NB4 (cell line): ENCODE results near the gene PADI2.

Experiments used
- DNase-seq: peaks from one replicate; pipeline ENCODE4 v3.0.0; 2010; ENCODE audit warnings: low read depth
- H3K4me3 ChIP-seq: one replicate; pipeline ENCODE4 v1.5.1; 2011; ENCODE audit warnings: mild to moderate bottlenecking, low read depth, low read length, moderate library complexity
- MAX ChIP-seq: IDR thresholded peaks from 2 replicates; pipeline ENCODE4 v1.6.1; 2011; ENCODE audit warnings: low read depth, low read length
- MYC ChIP-seq: IDR thresholded peaks from 2 replicates; pipeline ENCODE4 v1.6.1; 2011; ENCODE audit warnings: low read depth, low read length
- POLR2A ChIP-seq: IDR thresholded peaks from 2 replicates; pipeline ENCODE4 v1.6.1; 2011; ENCODE audit warnings: mild to moderate bottlenecking; ENCODE audit not compliant: insufficient read length; ENCODE audit errors: extremely low read depth
- TF ChIP-seq, protein P1 (sequence below): IDR thresholded peaks from one replicate; pipeline ENCODE4 v1.5.1; 2012; ENCODE audit warnings: low read depth, low read length

PADI2 gene

GRCh38 chr1:17109892-17110554 is 9.2 kb downstream of the PADI2 start:
- TF ChIP-seq MYC (no peak), MAX (no peak), POLR2A (no peak)
- TF ChIP-seq, protein P1, sequence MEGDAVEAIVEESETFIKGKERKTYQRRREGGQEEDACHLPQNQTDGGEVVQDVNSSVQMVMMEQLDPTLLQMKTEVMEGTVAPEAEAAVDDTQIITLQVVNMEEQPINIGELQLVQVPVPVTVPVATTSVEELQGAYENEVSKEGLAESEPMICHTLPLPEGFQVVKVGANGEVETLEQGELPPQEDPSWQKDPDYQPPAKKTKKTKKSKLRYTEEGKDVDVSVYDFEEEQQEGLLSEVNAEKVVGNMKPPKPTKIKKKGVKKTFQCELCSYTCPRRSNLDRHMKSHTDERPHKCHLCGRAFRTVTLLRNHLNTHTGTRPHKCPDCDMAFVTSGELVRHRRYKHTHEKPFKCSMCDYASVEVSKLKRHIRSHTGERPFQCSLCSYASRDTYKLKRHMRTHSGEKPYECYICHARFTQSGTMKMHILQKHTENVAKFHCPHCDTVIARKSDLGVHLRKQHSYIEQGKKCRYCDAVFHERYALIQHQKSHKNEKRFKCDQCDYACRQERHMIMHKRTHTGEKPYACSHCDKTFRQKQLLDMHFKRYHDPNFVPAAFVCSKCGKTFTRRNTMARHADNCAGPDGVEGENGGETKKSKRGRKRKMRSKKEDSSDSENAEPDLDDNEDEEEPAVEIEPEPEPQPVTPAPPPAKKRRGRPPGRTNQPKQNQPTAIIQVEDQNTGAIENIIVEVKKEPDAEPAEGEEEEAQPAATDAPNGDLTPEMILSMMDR = no peak
- H3K4me3 ChIP-seq = no peak overlapping the region
- no peak for DNase-seq

DNA sequence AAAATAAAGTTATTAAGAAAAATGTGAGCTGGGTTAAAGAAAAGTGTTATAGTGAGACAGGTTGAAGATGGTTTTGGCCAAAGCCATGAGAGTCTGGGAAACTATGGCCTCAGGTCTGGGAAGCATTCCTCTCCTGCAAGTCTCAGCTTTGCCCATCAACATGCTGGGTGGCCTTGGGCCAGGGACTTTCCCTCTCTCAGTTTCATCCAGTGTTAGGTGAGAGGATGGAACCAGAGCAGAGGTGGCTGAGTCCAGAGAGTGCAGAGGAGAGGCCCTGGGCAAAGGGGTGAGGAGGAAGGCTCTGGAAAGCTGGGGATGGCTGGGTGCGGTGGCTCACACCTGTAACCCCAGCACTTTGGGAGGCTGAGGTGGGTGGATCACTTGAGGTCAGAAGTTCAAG is 10.5 kb downstream of the PADI2 start:
- DNase-seq = no peak
- no peak overlapping the region for H3K4me3 ChIP-seq
- no peak for TF ChIP-seq POLR2A
- TF ChIP-seq MAX = no peak
- TF ChIP-seq MYC = no peak
- TF ChIP-seq, protein P1 = no peak

- TF ChIP-seq, protein P1 = no peak
- no peak for TF ChIP-seq POLR2A
- TF ChIP-seq MAX = no peak; the same call in 1 of the 2 replicates
- no peak for TF ChIP-seq MYC
- no peak overlapping the region for H3K4me3 ChIP-seq
- DNase-seq = no peak
Measured at GRCh38 chr1:17108360-17108759, 10.9 kb downstream of the PADI2 start.

- no peak for TF ChIP-seq MAX
- TF ChIP-seq, protein P1 = no peak
- no peak for TF ChIP-seq POLR2A
- TF ChIP-seq MYC = no peak
- no peak overlapping the region for H3K4me3 ChIP-seq
- DNase-seq = no peak
Measured at GRCh38 chr1:17104782-17105181, 14.5 kb downstream of the PADI2 start.

- no peak for DNase-seq
- no peak for TF ChIP-seq MAX
- TF ChIP-seq MYC = no peak
- TF ChIP-seq POLR2A = no peak
- H3K4me3 ChIP-seq = no peak overlapping the region
Measured at GRCh38 chr1:17102232-17102631, 17.0 kb downstream of the PADI2 start.

GRCh38 chr1:17101261-17101660 is 18.0 kb downstream of the PADI2 start:
- H3K4me3 ChIP-seq = no peak overlapping the region
- no peak for DNase-seq
- TF ChIP-seq MAX = no peak
- TF ChIP-seq, protein P1 = no peak
- no peak for TF ChIP-seq POLR2A
- TF ChIP-seq MYC = no peak
